ENCODE measurements around the gene MYBPC2.
"Not testable (repeated sequence)": the region's sequence is repeated elsewhere in the genome, so short reads cannot be mapped to it uniquely, and the experiment has no call there.

MYBPC2 gene

GRCh38 chr19:50460161-50460765 lies 27.6 kb downstream of the MYBPC2 start:
- no peak for DNase-seq

DNA sequence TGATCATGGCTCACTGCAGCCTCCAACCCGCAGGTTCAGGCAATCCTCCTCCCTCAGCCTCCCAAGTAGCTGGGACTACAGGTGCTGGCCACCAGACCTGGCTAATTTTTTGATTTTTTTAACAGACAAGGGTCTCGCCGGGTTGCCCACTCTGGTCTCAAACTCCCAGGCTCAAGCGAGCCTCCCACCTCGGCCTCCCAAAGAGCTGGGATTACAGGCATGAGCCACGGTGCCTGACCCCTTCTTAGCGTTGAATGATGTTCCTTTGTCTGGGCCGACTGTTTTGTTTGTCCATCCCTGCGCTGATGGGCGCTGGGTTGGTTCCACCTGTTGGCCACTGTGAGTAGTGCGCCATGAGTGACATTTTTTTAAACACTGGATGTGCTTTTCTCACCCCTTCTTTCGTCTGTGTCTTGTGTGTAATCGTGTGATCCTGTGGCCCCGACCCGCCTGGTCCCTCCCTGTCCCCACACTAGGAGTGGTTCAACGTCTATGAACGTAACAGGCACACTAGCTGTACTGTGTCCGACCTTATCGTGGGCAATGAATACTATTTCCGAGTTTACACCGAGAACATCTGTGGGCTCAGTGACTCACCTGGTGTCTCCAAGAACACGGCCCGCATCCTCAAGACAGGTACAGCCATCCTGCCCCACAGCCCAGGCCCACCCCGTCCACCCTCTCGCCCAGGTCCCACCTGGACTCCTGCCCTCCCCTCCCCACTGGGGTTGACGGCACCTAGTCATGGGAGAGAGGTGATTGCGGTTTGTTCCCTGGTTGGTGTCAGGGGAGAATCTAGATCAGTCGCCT lies 28.6 kb downstream of the MYBPC2 start:
- DNase-seq: peak in 1 of 4 experiments; percentile 30

DNA sequence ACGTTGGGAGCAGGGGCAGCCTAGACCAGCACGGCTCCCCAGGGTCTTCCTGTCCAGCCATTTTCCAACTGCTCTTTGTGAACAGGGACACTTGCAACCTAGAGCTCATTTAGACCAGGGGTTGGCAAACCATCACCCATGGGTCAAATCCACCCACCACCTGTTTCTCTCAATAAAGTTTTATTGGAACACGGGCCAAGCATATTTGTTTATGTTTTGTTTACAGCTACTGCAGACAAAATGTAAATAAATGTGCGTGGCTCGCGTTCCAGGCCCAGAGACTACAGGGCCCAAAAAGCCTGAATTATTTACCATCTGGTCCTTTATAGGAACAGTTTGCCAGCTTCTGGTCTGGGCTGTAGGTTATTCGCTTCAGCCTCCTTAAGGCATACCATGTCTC lies 30.3 kb downstream of the MYBPC2 start:
- no peak for DNase-seq

DNA sequence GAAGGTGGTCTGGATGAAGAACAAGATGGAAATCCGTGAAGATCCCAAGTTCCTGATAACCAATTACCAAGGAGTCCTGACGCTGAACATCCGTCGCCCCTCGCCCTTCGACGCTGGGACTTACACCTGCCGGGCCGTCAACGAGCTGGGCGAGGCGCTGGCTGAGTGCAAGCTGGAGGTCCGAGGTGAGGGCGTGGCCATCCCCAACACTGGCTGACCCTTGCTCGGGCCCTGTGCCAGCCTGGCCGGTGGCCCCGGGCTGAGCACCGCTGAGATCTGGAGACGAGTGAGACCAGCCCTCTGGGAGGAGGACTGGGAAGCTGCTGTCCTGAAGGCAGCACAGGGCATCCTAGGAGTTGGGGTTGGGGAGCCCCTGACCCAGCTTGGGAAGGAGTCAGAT lies 31.7 kb downstream of the MYBPC2 start:
- DNase-seq: no peak

- no peak for DNase-seq
Measured at GRCh38 chr19:50465000-50465399, 32.3 kb downstream of the MYBPC2 start.

DNA sequence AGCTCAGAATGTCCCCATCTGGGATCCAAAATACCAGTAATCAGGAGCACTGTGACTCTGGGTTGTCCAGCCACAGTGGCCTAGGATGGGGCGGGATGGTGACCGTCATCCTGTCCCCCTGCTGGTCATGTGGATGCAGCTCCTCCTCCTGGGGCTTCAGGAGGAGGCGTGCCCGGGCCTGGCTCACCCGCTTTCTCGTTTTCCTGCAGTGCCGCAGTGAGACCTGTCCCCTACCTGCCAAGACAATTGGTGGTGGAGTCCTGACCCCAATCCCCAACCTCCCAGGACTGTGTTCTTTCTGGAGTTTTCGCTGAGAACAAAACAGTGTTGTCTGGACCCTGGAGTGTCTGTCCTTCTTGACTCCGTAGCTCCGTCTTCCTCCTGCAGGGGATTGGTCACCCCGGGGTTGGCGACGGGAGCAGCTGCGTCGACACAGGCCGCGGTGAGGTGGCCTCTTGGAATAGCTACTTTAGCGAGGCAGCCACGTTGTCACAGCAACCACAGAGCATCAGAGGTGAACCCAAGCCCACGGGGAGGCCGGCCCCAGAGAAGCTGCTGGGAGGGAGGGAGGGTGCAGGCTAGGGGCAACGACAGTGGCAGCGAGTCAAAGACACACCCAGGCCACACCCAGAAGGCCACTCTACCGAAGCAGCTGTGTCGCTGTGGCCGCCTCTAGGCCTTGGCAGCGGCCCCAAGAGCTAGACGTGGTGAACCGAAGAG lies 33.5 kb downstream of the MYBPC2 start:
- DNase-seq: no peak

- DNase-seq: no peak
Measured at GRCh38 chr19:50466706-50467039, 34.0 kb downstream of the MYBPC2 start.

DNA sequence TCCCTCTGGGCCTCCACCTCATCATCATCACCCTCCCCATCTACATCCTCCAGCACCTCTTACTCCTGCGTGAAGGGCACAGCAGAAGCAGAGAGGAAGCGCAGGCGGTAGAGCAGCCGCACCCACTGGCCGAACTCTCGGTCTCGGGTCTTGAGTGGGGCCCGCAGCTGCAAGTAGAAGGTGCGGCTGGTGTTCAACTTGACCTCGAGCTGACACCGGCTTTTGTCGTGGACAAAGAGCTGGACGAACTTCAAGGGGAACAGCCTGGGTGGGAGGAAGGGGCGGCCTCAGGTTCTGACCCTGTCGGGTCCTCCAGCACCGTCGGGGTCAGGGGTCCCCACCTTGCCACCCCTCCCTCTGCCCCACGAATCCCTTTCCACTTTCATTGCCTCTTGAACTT lies 34.9 kb downstream of the MYBPC2 start:
- DNase-seq: no peak

DNA sequence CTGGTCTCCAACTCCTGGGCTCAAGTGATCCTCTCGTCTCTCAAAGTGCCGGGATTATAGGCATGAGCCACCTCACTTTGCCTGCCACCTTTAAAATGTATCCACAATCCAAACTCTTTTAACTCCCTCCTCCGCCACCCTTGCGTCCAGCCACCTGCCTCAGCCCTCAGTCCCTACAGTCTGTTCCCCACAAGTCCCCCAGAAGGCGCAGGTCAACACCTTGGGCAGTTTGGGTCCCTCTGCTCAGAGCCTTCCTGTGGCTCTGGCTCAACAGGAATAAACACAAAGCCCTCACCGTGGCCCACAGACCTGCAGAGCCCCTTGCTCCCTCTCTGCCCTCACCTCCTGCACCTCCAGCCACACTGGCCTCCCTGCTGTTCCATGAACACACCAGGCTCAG lies 36.1 kb downstream of the MYBPC2 start:
- DNase-seq: no peak

DNA sequence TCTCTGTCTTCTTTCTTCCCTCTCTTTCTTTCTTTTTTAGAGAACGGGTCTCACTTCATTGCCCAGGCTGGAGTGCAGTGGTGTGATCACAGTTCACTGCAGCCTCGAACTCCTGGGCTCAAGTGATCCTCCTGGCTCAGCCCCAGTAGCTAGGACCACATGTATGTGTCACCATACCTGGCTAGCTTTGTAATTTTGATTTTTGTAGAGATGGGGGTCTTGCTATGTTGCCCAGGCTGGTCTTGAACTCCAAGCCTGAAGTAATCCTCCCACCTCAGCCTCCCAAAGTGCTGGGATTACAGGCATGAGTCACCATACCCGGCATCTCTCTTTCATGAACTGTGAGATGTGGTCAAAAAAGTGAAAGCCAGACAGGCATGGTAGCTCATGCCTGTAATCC lies 40.6 kb downstream of the MYBPC2 start:
- not testable (repeated sequence) for DNase-seq

GRCh38 chr19:50475101-50475568 lies 42.4 kb downstream of the MYBPC2 start:
- no peak for DNase-seq

GRCh38 chr19:50475736-50476223 lies 43.1 kb downstream of the MYBPC2 start:
- DNase-seq: no peak

DNA sequence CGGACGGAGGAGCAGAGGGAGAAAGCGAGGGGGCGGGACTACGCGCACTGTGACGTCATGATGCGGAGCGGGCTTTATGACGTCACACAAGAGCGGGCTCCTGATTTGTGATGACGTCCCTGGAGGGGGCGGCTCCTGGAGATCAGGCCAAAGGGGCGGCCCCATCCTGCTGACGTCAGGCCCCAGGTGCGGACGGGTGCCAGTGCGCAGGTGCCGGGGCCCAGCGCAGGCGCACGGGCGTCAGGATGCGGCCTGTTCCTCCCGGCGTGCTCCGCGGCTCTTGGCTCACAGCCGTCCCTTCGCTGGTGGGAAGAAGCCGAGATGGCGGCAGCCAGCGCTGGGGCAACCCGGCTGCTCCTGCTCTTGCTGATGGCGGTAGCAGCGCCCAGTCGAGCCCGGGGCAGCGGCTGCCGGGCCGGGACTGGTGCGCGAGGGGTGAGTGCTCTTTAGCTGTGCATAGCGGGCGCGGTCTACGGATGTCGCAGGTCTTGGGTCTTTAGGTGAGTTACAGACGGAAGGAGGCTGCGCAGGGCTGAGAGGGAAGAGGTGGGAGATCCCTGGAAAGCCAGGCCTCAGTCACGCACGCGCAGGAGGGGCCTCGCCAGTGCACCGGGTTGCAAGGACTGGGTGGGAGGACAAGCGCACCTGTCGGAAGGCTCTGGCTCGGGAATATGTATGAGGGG lies 43.7 kb downstream of the MYBPC2 start, which contains the start of the genes EMC10 and GARIN5A:
TSS of gene EMC10 (plus strand) at position 284 of the 683 bp plus-strand sequence. CDS start at position 322, 38 bp downstream.
TSS of gene GARIN5A (minus strand) at position 625 of the 683 bp plus-strand sequence. CDS start at position 165, 460 bp downstream.
- DNase-seq: peak; percentile 80 to 90 (median 84)

DNA sequence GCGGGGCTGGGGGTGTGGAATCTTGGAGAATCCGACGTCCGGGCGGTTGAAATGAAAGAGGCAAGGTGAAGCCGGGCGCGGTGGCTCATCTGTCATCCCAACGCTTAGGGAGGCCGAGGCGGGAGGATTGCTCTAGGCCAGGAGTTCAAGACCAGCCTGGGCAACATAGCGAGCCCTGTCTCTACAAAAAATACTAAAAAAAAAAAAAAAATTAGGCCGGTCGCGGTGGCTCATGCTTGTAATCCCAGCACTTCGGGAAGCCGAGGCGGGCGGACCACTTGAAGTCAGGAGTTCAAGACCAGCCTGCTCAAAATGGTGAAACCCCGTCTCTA lies 44.2 kb downstream of the MYBPC2 start:
- no peak for DNase-seq

GRCh38 chr19:50477751-50478515 lies 45.2 kb downstream of the MYBPC2 start:
- DNase-seq: no peak

DNA sequence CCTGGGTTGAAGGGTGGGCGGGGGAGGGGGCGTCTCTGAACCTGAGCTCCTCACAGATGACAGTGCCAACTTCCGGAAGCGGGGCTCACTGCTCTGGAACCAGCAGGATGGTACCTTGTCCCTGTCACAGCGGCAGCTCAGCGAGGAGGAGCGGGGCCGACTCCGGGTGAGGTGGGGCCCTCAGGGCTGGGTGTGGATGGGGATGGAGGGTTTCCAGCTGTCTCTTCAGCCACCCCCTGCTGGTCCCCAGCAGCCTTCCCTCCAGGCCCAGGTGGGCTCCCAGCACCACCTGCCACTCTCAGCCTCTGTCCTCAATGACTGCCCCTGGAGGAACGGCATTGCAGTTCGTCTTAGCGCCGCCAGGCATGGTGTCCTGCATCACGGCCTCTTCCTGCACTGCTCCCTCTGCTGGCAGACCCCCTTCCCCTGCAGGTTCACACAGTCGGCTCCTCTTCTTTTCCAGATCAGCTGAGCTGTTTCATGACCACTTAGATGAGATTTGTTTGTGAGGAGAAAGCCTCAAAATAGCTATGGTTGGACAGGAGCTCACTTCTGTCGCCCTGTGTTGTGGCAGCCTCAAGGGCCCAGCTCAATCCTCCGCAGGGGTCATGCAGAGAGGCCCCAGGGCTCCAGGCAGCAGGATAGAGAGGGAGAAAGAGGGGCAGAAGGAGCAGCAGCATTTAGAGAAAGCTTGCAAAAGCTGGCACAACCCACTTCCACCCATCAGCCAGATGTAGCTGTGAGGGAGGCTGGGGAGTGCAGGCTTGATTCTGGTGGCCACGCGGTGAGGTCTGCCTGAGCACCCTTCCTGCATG lies 46.4 kb downstream of the MYBPC2 start:
- no peak for DNase-seq

GRCh38 chr19:50479761-50480251 lies 47.1 kb downstream of the MYBPC2 start:
- DNase-seq: no peak

GRCh38 chr19:50480281-50481111 lies 47.8 kb downstream of the MYBPC2 start:
- DNase-seq: no peak

GRCh38 chr19:50481351-50482149 lies 48.9 kb downstream of the MYBPC2 start:
- no peak for DNase-seq
